T-helper 1 cell treated with Interleukin-12 subunit alpha and Interleukin-12 subunit beta and Interleukin-4 antibody, amounts not matched to agents 30 ng/mL and 1 ng/mL, for 36 hours (primary cell): ENCODE measurements around the gene DAO. TPM values are rescaled to one million over a fixed set of nuclear protein-coding genes. Genes with fewer than 3 reads are reported as not detected.

Source experiments
- total RNA-seq: library from RNA; stranded (reverse); gene quantifications from 2 replicates; pipeline ENCODE4 v1.2.3, GENCODE V29; 2022

DAO gene
- total RNA-seq, 1 donor from 2014 or later: not detected

Other genes starting within 250 kb of the DAO start
- gene SELPLG, start 246.2 kb upstream of the DAO start, total RNA-seq: 239 and 251 TPM in 2 replicates
- gene CORO1C, start 148.6 kb upstream of the DAO start, total RNA-seq: 35.4 and 43.8 TPM in 2 replicates
- 27.4 and 29.1 TPM in 2 replicates for gene SSH1, start 22.5 kb upstream of the DAO start, total RNA-seq
- gene SVOP, start 141.0 kb downstream of the DAO start, total RNA-seq: not detected in 2 replicates
- 4.1 and 6.4 TPM in 2 replicates for gene USP30, start 172.5 kb downstream of the DAO start, total RNA-seq
- 17.0 and 18.6 TPM in 2 replicates for gene ALKBH2, start 213.4 kb downstream of the DAO start, total RNA-seq
- 48.0 and 52.6 TPM in 2 replicates for gene UNG, start 217.5 kb downstream of the DAO start, total RNA-seq
- 7.5 and 9.0 TPM in 2 replicates for gene ACACB, start 236.5 kb downstream of the DAO start, total RNA-seq